ENCODE measurements around the gene GPATCH2.
"Not testable (repeated sequence)": the region's sequence is repeated elsewhere in the genome, so short reads cannot be mapped to it uniquely, and the experiment has no call there.

Gene GPATCH2

DNA sequence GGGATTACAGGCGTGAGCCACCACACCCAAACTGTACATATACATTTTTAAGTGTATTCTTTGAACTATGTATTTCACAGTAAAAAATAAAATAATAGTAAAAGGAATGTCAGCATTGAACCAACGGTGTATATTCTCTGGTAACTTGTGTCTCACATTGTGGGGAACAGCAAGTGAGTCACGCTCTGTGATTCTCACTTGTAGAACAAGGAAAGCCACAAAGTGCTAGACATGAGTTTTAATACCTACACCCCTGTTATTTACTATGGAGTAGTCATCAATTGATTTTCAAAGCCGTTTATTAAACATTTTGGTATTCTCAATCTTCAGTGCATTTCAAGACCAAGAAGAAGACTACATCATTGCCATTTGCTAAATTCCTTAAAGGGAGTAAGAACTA is 197.2 kb downstream of the GPATCH2 start:
- no peak for DNase-seq

GRCh38 chr1:217432339-217432738 is 198.6 kb downstream of the GPATCH2 start:
- DNase-seq, result no peak

DNA sequence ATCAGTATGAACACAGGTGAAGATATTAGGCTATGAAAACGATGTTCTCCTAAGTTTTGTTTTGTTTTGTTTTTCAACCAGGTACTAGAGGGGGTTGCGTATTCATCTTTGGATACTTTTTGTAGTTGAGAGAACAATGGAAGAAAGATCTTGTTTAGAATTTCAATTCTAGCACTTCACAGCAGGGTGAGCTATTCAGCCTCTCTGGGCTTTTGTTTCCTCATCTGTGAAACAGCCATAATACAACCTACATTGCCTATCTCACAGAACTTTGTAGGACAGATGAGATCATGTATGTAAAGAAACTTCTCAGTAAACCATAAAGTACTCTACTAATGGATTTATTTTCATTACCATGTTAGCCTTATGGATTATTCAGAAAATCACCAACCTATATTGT is 199.5 kb downstream of the GPATCH2 start:
- DNase-seq, result no peak

DNA sequence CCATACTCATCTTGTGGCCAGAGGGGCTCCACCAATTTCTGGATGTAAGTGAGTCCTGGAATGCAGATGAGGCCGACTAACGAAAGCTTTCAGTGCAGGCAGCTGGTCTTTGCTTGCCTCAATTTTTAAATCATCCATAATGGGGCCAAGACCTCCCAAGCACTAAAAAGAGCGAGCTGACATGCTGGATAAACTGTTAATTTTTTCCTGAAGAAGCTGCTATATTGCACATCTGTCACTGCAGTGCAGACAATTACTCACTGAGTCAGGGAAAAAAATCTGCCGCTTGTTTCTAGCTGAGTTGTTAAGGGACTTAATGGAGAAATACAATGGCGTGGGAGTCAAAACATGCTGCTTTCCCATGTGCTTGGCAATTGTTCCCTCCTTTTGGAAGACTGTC is 205.5 kb downstream of the GPATCH2 start:
- DNase-seq, result no peak

GRCh38 chr1:217419194-217419551 is 211.7 kb downstream of the GPATCH2 start:
- no peak for DNase-seq

- DNase-seq, result no peak
Measured at GRCh38 chr1:217418269-217419193, 212.4 kb downstream of the GPATCH2 start.

GRCh38 chr1:217417363-217417762 is 213.5 kb downstream of the GPATCH2 start:
- no peak for DNase-seq

- DNase-seq, result no peak
Measured at GRCh38 chr1:217407534-217408001, 223.3 kb downstream of the GPATCH2 start.

DNA sequence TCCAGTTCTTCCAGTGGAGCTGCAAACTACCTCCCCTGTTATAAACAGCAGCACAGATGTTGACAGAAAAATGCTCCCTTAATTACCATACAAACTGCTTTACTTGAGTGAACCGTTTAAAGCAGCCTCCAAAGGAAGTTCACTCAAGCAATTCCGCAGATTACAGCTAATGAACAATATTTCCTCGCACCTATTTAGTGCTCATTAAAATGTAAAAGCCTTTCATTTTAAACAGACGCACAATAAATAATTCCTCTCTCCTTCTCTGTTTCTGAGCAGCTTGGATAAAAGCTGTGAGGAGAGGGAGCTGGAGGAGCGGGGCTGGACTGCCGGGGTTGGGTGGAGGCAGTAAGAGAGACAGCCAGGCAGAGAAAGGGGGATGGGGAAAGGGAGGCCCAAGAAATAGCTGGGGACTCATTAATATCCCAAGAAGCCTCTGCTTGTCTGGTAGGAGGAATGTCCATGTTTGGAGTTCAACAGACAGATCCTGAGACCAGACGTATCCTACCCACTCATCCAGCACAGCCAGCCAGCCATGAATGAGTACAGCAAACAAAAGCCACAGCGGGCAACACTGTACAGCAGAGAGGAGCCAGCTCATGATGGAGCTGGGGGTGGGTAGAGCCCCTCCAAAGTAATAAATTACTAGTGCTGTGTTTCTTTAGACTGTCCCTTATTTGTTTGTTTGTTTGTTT is 227.7 kb downstream of the GPATCH2 start:
- no peak for DNase-seq

DNA sequence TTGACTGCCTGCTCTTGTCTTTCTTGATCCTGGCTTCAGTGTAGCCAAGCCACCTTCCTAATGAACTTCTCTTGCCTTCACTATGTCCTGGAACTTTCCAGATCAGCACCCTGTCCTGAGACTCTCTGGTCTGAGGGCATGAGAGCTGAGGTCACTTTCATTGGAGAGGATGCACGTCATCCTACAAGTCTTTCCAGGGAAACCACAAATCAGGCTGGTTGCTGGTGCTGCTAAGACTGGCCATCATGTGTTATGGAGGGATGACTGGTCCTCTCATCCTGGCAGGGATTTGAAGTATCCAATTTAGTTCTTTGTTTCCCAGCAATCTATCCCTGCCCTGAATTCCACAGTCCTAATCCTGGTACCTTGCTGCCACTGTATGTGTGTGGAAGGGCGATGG is 228.6 kb downstream of the GPATCH2 start:
- DNase-seq, result no peak

- no peak for DNase-seq
Measured at GRCh38 chr1:217393896-217394295, 237.0 kb downstream of the GPATCH2 start.

DNA sequence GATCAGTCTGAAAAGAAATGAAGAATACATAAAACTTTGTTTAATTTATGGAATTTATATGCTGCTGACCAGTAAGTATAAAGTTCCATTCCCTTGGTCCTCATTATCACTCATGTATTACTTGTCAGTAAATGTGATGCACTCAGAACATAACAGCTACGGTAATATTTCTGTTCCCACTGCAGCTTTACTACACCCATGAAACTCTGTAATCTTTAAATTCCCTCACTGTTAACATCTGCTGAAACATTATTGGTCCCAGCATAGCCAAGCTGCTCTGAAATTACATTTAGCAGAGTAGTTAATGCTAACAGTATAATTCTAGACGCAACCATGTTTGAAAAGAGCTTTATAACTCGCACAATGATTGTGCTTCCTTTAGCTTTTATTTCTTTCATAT is 238.4 kb downstream of the GPATCH2 start:
- no peak for DNase-seq

GRCh38 chr1:217389895-217390294 is 241.0 kb downstream of the GPATCH2 start:
- no peak for DNase-seq

GRCh38 chr1:217388522-217389065 is 242.3 kb downstream of the GPATCH2 start:
- no peak for DNase-seq

DNA sequence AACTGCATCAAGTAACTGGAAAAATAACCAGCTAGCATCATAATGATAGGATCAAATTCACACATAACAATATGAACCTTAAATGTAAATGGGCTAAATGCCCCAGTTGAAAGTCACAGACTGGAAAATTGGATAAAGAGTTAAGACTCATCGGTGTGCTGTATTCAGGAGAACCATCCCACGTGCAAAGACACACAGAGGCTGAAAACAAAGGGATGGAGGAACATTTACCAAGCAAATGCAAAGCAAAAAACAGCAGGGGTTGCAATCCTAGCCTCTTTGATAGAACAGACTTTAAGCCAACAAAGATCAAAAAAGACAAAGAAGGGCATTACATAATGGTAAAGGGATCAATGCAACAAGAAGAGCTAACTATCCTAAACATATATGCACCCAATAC is 249.1 kb downstream of the GPATCH2 start:
- DNase-seq, result not testable (repeated sequence)

DNA sequence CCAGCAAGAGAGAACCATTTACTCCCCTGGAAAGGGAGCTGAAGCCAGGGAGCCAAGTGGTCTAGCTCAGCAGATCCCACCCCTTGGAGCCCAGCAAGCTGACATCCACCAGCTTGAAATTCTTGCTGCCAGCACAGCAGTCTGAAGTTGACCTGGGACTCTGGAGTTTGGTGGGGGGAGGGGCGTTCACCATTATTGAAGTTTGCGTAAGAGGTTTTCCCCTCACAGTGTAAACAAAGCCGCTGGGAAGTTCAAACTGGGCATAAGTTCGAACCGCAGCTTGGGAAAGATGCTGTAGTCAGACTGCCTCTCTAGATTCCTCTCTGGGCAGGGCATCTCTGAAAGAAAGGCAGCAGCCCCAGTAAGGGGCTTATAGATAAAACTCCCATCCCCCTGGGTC is 251.1 kb downstream of the GPATCH2 start:
- not testable (repeated sequence) for DNase-seq

DNA sequence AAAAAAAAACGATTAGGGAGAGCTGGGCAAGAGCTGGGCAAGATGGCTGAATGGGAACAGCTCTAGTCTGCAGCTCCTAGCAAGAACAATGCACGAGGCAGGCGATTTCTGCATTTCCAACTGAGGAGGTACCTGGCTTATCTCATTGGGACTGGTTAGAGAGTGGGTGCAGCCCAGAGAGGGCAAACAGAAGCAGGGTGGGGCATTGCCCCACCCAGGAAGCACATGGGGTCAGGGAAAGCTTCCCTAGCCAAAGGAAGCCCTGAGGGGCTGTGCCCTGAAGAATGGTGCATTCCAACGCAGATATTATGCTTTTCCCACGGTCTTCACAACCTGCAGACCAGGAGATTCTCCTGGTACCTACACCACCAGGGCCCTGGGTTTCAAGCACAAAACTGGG is 251.6 kb downstream of the GPATCH2 start:
- DNase-seq, result no peak
